Right lobe of liver (tissue), 6 donors: Measurements from ENCODE around the gene GPR158. TPM values are rescaled to one million over a fixed set of nuclear protein-coding genes. Genes with fewer than 3 reads are reported as not detected.

Source experiments
- ATAC-seq, 4 donors: fragments of 200-7000 bp; cut with Tn5 transposase; one replicate each; pipeline ENCODE4 v1.9.1; 2020; ENCODE audit warnings: mild to moderate bottlenecking in 4 of 4, moderate library complexity in 4 of 4
- DNase-seq, 3 donors: peaks; one replicate each; pipeline ENCODE4 v3.0.0-alpha.2; 2020
- H3K27ac ChIP-seq, 3 donors: fragments of 200-600 bp; one replicate each; pipeline ENCODE4 v1.8.0; 2022
- H3K27me3 ChIP-seq, 2 donors: fragments of 200-600 bp; one replicate each; pipeline ENCODE4 v1.8.0; 2022
- H3K36me3 ChIP-seq, 4 donors: fragments of 200-600 bp; sonication (generic) in 1 of 4; one replicate each; pipeline versions ENCODE4 v1.5.1 to v1.8.0; 2017 to 2022; ENCODE audit warnings: control low read depth in 1 of 4
- H3K4me1 ChIP-seq, 4 donors: fragments of 200-600 bp; sonication (generic) in 1 of 4; one replicate each; pipeline versions ENCODE4 v1.5.1 to v1.8.0; 2017 to 2022; ENCODE audit warnings: control low read depth in 1 of 4
- H3K4me3 ChIP-seq, 3 donors: fragments of 200-600 bp; one replicate each; pipeline ENCODE4 v1.8.0; 2022
- H3K9me3 ChIP-seq, 4 donors: fragments of 200-600 bp; sonication (generic) in 1 of 4; one replicate each; pipeline versions ENCODE4 v1.5.1 to v1.8.0; 2017 to 2022; ENCODE audit warnings: control low read depth in 1 of 4
- POLR2A ChIP-seq: fragments of 450-650 bp; IDR thresholded peaks from one replicate; pipeline ENCODE4 v1.6.1; 2017; ENCODE audit warnings: antibody characterized with exemption, mild to moderate bottlenecking
- WGBS: methylation state at CpG from one replicate; pipeline ENCODE4 v1.1.6; 2018; ENCODE audit warnings: low coverage, low lambda C conversion rate; ENCODE audit not compliant: insufficient coverage; ENCODE audit errors: missing lambda C conversion rate; 5-methylcytosine and 5-hydroxymethylcytosine counted together
- intact Hi-C, 2 donors: fragments of 100-400 bp; cut with DNase I; formaldehyde crosslinking; loops; one replicate each; pipeline versions ENCODE4 v1.11.2 to v1.14.1; 2022
- total RNA-seq, 6 experiments: library from RNA; depleted of rRNA in 2 of 6; stranded (reverse); fragments of >200 nt in 2 of 6; fragmentation: NEBNext Ultra II Directional in 3 of 6; extraction: Animal tissue kit (Norgen Biotek cat#: 25700) in 3 of 6; gene quantifications; one replicate each; pipeline versions ENCODE4 v1.1.0 to v1.2.4, GENCODE V29; 2016 to 2023
- TF ChIP-seq, protein P1 (sequence below), 4 donors: fragments of 200-600 bp in 3 of 4; fragments of 450-650 bp in 1 of 4; IDR thresholded peaks; one replicate each; pipeline versions ENCODE4 v1.5.1 to v1.8.0; 2016 to 2022; ENCODE audit warnings: antibody characterized with exemption in 4 of 4, mild to moderate bottlenecking in 2 of 4
- donor health status: DM: no; HTN: yes; CAD: no.
- donor health status: DM: no; HTN: no; CAD: no.
- donor health status: DM: no; HTN: no; CAD: no.
- donor health status: DM: no; HTN: yes; CAD: no.
- donor health status: DM: no; HTN: yes; CAD: no.

GPR158 gene
- total RNA-seq, 6 experiments from 2014 or later: 0.04 to 0.14 TPM; not detected in 4

DNA sequence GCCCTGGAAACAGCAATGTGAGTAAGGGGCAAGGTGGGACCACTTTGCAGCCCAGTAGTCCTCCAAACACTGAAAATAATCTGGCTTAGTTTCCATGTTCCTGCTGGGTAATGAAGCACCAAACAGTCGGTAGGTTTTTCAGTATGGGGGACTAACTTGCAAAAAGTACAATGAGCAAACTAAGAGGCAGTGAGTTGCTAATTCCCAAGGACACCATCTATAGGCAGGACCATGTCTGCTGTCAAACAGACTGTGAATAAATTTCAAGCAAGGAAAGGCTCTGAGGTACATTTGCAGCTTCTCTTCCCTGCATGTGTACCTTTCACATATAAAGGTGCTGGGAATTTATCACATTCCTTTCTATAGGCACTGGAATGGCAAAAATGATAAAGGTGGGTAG is 327.7 kb downstream of the GPR158 start:
- DNase-seq: no peak
- intact Hi-C loops: no loop called here
- TF ChIP-seq, protein P1, sequence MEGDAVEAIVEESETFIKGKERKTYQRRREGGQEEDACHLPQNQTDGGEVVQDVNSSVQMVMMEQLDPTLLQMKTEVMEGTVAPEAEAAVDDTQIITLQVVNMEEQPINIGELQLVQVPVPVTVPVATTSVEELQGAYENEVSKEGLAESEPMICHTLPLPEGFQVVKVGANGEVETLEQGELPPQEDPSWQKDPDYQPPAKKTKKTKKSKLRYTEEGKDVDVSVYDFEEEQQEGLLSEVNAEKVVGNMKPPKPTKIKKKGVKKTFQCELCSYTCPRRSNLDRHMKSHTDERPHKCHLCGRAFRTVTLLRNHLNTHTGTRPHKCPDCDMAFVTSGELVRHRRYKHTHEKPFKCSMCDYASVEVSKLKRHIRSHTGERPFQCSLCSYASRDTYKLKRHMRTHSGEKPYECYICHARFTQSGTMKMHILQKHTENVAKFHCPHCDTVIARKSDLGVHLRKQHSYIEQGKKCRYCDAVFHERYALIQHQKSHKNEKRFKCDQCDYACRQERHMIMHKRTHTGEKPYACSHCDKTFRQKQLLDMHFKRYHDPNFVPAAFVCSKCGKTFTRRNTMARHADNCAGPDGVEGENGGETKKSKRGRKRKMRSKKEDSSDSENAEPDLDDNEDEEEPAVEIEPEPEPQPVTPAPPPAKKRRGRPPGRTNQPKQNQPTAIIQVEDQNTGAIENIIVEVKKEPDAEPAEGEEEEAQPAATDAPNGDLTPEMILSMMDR (IDR thresholded peaks at IDR 0.05): no peak
- TF ChIP-seq POLR2A: no peak

DNA sequence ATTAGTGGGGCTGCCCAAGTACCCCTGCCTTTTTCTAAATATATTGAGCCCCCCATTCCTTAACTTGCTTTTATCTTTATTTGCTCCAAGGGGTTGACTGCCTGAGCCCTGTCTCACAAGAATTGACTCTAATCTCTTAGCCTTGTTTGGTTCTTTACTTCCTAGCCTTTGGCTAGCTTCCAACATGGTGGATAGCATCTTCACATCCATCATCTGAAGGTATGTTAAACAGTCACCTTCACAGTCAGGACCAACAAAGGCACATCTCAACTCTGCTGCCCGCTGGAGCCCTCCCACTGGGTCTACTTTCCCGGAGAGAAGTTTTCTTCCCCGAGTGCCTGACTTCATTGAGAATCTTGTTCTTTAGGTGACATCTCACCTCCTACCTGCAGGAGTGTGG is 329.5 kb downstream of the GPR158 start:
- TF ChIP-seq, protein P1 (IDR thresholded peaks at IDR 0.05): no peak
- TF ChIP-seq POLR2A: no peak
- no peaks in the 10 kb centered on the region for H3K27me3 ChIP-seq
- intact Hi-C loops: no loop called here
- H3K9me3 ChIP-seq: no peaks in the 10 kb centered on the region
- no peak overlapping the region for H3K27ac ChIP-seq
- no peak overlapping the region for H3K4me3 ChIP-seq
- no peak for DNase-seq
- ATAC-seq: no peak
- no peaks in the 10 kb centered on the region for H3K4me1 ChIP-seq
- WGBS: 79% methylated on average over 3 of the region's 3 CpGs
- H3K36me3 ChIP-seq: no peaks in the 10 kb centered on the region

More for the DNA sequence above, 327.7 kb downstream of the GPR158 start:
- no peak for ATAC-seq
- Histone ChIP-seq H3K27ac (no peak overlapping the region), H3K36me3 (no peaks in the 10 kb centered on the region), H3K4me3 (no peak overlapping the region), H3K4me1 (no peaks in the 10 kb centered on the region), H3K9me3 (no peaks in the 10 kb centered on the region), H3K27me3 (no peaks in the 10 kb centered on the region)
- WGBS: 50% methylated on average over 1 of the region's 1 CpG

GRCh38 chr10:25504838-25505237 is 330.0 kb downstream of the GPR158 start:
- intact Hi-C loops: no loop called here
- ATAC-seq: no peak
- H3K36me3 ChIP-seq: no peaks in the 10 kb centered on the region

DNA sequence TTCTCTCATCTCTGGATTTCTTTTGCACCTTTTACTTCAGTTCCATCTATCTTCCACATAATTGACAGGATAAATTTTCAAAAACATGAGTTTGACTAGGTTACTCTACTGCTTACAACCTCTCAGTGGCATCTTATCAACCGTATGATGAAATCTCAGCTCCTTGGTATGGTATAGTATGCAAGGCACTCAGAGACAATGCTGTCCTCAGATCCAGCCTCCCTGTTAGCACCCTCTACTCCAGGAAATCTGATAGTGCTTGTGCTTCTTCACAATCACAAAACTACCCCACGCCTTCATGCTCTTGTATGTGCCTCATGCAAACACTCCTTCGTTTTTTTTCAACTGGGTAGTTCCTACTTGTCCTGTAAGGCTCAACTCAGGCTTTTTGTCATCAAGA is 330.7 kb downstream of the GPR158 start:
- Histone ChIP-seq H3K9me3 (no peaks in the 10 kb centered on the region), H3K27me3 (no peaks in the 10 kb centered on the region), H3K27ac (no peak overlapping the region), H3K4me3 (no peak overlapping the region), H3K4me1 (no peaks in the 10 kb centered on the region), H3K36me3 (no peaks in the 10 kb centered on the region)
- TF ChIP-seq, protein P1 (IDR thresholded peaks at IDR 0.05): no peak
- no peak for TF ChIP-seq POLR2A
- ATAC-seq (no peak), DNase-seq (no peak)
- intact Hi-C loops: no loop called here
- 48% methylated on average over 3 of the region's 3 CpGs for WGBS

More at GRCh38 chr10:25504838-25505237, 330.0 kb downstream of the GPR158 start:
- no peaks in the 10 kb centered on the region for H3K9me3 ChIP-seq
- H3K27me3 ChIP-seq: no peaks in the 10 kb centered on the region
- DNase-seq: no peak
- no peak for TF ChIP-seq POLR2A
- TF ChIP-seq, protein P1 (IDR thresholded peaks at IDR 0.05): no peak
- no peak overlapping the region for H3K27ac ChIP-seq
- no peak overlapping the region for H3K4me3 ChIP-seq
- 58% methylated on average over 3 of the region's 3 CpGs for WGBS
- H3K4me1 ChIP-seq: no peaks in the 10 kb centered on the region

- TF ChIP-seq POLR2A: no peak
- TF ChIP-seq, protein P1 (IDR thresholded peaks at IDR 0.05): no peak
- Histone ChIP-seq H3K4me1 (no peaks in the 10 kb centered on the region), H3K4me3 (no peak overlapping the region), H3K27me3 (no peaks in the 10 kb centered on the region), H3K36me3 (no peaks in the 10 kb centered on the region), H3K9me3 (no peaks in the 10 kb centered on the region), H3K27ac (no peak overlapping the region)
- WGBS: 18% methylated on average over 2 of the region's 2 CpGs
- DNase-seq (no peak), ATAC-seq (no peak)
- intact Hi-C loops: no loop called here
Observed at GRCh38 chr10:25506821-25507335, 332.1 kb downstream of the GPR158 start.
